HepG2 (cell line): ENCODE data around the gene MYH15. TPM values are rescaled to one million over a fixed set of nuclear protein-coding genes. Genes with fewer than 3 reads are reported as not detected.

Experiments
- ATAC-seq: fragments of 200-7000 bp; cut with Tn5 transposase; 3 replicates; pipeline ENCODE4 v1.9.1; 2020; ENCODE audit warnings: mild to moderate bottlenecking, moderate library complexity
- BruUV-seq: library from RNA; stranded (reverse); fragments of 400-500 nt; replicated peaks from 2 replicates; lab custom pipeline; 2021; lab: Mats Ljungman, UMichigan
- CTCF ChIA-PET: fragments of 300-600 bp; formaldehyde crosslinking; extraction: SDS; loops from one replicate; lab custom pipeline; 2021; ENCODE audit warnings: low total read pairs, inconsistent platforms, low intra/inter-chr PET ratio; lab: Yijun Ruan, JAX
- POLR2A ChIA-PET: fragments of 350-600 bp; sonication (Branson Sonifier 250); formaldehyde crosslinking; loops from one replicate; lab custom pipeline; 2020; ENCODE audit warnings: antibody characterized with exemption, inconsistent platforms; lab: Yijun Ruan, JAX
- DNase-seq: peaks from one replicate; pipeline ENCODE4 v3.0.0-alpha.2; 2015; ENCODE audit warnings: low spot score
- FAIRE-seq: peaks from 3 replicates; lab custom pipeline; 2011; peaks lifted over from hg19 to GRCh38; lab: Jason Lieb, UNC
- H2AFZ ChIP-seq: one replicate; pipeline ENCODE4 v1.6.1; 2011; ENCODE audit warnings: low read length, inconsistent platforms
- H3K27ac ChIP-seq: fragments of 300-600 bp; 3 replicates; pipeline ENCODE4 v1.8.0; 2011; ENCODE audit warnings: mixed run types, mild to moderate bottlenecking, mixed read lengths, low read length, inconsistent platforms; ENCODE audit not compliant: insufficient read depth; ENCODE audit errors: extremely low read length
- H3K27me3 ChIP-seq, 2 experiments: fragments of 200-600 bp in 1 of 2; 2 replicates in 1 of 2; 3 replicates in 1 of 2; pipeline versions ENCODE4 v1.6.0 to v1.8.0; 2011; ENCODE audit warnings: low read length in 2 of 2, mild to moderate bottlenecking in 2 of 2, moderate library complexity in 2 of 2, inconsistent platforms in 1 of 2; ENCODE audit not compliant: insufficient read depth in 2 of 2, control insufficient read depth in 1 of 2
- H3K36me3 ChIP-seq, 2 experiments: fragments of 200-600 bp in 1 of 2; replicated peaks in 1 of 2; 2 replicates in 1 of 2; 3 replicates in 1 of 2; pipeline versions ENCODE4 v1.5.1 to v1.8.0; 2011; ENCODE audit warnings: low read length in 2 of 2, inconsistent platforms in 1 of 2; ENCODE audit not compliant: insufficient read depth in 2 of 2, control insufficient read depth in 1 of 2
- H3K4me1 ChIP-seq: 2 replicates; pipeline ENCODE4 v1.5.1; 2012; ENCODE audit warnings: low read length, inconsistent platforms; ENCODE audit not compliant: insufficient read depth
- H3K4me2 ChIP-seq: 2 replicates; pipeline ENCODE4 v1.6.0; 2011; ENCODE audit warnings: low read depth, low read length, inconsistent platforms
- H3K4me3 ChIP-seq, 3 experiments: fragments of 200-600 bp in 1 of 3; sonication (generic), shearing (Covaris generic) in 1 of 3; replicated peaks in 1 of 3; 2 replicates each; pipeline ENCODE4 v1.5.1; 2011 to 2016; ENCODE audit warnings: low read length in 3 of 3, inconsistent platforms in 2 of 3, low read depth in 2 of 3, mild to moderate bottlenecking in 2 of 3, control low read depth in 1 of 3, mixed read lengths in 1 of 3; ENCODE audit not compliant: insufficient read depth in 1 of 3
- H3K79me2 ChIP-seq: one replicate; pipeline ENCODE4 v1.6.1; 2011; ENCODE audit warnings: low read length, inconsistent platforms; ENCODE audit not compliant: insufficient read depth
- H3K9ac ChIP-seq: 2 replicates; pipeline ENCODE4 v1.6.0; 2011; ENCODE audit warnings: mild to moderate bottlenecking, low read depth, low read length, inconsistent platforms; ENCODE audit not compliant: insufficient read depth
- H3K9me3 ChIP-seq: 2 replicates; pipeline ENCODE4 v1.5.1; 2012; ENCODE audit warnings: mild to moderate bottlenecking, low read length
- H4K20me1 ChIP-seq: 2 replicates; pipeline ENCODE4 v1.6.0; 2011; ENCODE audit warnings: inconsistent platforms, mild to moderate bottlenecking, low read length, moderate library complexity; ENCODE audit not compliant: insufficient read depth
- CENPX ChIP-seq: sonication (generic); formaldehyde crosslinking; IDR thresholded peaks from 2 replicates; pipeline ENCODE4 v1.9.0; 2021; ENCODE audit warnings: mild to moderate bottlenecking, missing genetic modification reagents, moderate library complexity
- ELF3 ChIP-seq: IDR thresholded peaks from 2 replicates; pipeline ENCODE4 v1.6.1; 2016; ENCODE audit warnings: missing genetic modification reagents, missing compliant biosample characterization
- HOXA5 ChIP-seq: sonication (generic); formaldehyde crosslinking; IDR thresholded peaks from 2 replicates; pipeline ENCODE4 v1.4.0; 2020; ENCODE audit warnings: missing genetic modification reagents
- MXD1 ChIP-seq: sonication (generic); formaldehyde crosslinking; IDR thresholded peaks from 2 replicates; pipeline ENCODE4 v1.4.0; 2020; ENCODE audit warnings: mild to moderate bottlenecking, missing genetic modification reagents
- PHB2 ChIP-seq: fragments of 450-650 bp; IDR thresholded peaks from 2 replicates; pipeline ENCODE4 v1.6.1; 2018; ENCODE audit not compliant: partially characterized antibody
- TEAD2 ChIP-seq: sonication (generic); formaldehyde crosslinking; IDR thresholded peaks from 2 replicates; pipeline ENCODE4 v1.9.0; 2021; ENCODE audit warnings: missing genetic modification reagents
- THYN1 ChIP-seq: sonication (generic); formaldehyde crosslinking; IDR thresholded peaks from 2 replicates; pipeline ENCODE4 v1.8.1; 2023; ENCODE audit warnings: low read depth, mild to moderate bottlenecking, moderate library complexity, missing genetic modification reagents, borderline replicate concordance
- ZNF138 ChIP-seq: sonication (generic); formaldehyde crosslinking; IDR thresholded peaks from 2 replicates; pipeline ENCODE4 v1.5.0; 2020; ENCODE audit warnings: mild to moderate bottlenecking, low read depth, missing genetic modification reagents
- ZSCAN29 ChIP-seq: sonication (generic); formaldehyde crosslinking; conservative IDR thresholded peaks from 2 replicates; pipeline ENCODE4 v1.4.0; 2020; ENCODE audit warnings: mild to moderate bottlenecking, missing genetic modification reagents
- WGBS: methylation state at CpG from one replicate; pipeline ENCODE4 v1.1.6; 2017; ENCODE audit warnings: low lambda C conversion rate; 5-methylcytosine and 5-hydroxymethylcytosine counted together
- in situ Hi-C: cut with HindIII; loops from 2 replicates; pipeline ENCODE4 v1.10.0; 2017; ENCODE audit warnings: low pct_unique_long_range_greater_than_20kb; ENCODE audit not compliant: extremely low pct_ligation_motif_present
- intact Hi-C: fragments of 100-400 bp; cut with micrococcal nuclease; formaldehyde crosslinking; loops from one replicate; pipeline ENCODE4 v1.10.0; 2022; ENCODE audit not compliant: unreplicated experiment
- polyA plus RNA-seq, 8 experiments: library from polyadenylated mRNA; depleted of rRNA in 3 of 8; stranded (reverse) in 7 of 8; unstranded in 1 of 8; fragments of >200 nt; fragmentation: Illumina TruSeq in 4 of 8; extraction: Trizol in 4 of 8; gene quantifications; 2 replicates each; pipeline versions ENCODE4 v1.2.1 to v1.2.3, GENCODE V29; 2011 to 2016; ENCODE audit warnings: low read depth in 4 of 8, missing spikeins in 1 of 8, mixed read lengths in 1 of 8; ENCODE audit not compliant: insufficient read depth in 1 of 8
- total RNA-seq, 5 experiments: library from RNA; depleted of rRNA; stranded (reverse); fragments of >200 nt; fragmentation: Illumina TruSeq; extraction: Trizol; gene quantifications; 2 replicates each; pipeline ENCODE4 v1.2.3, GENCODE V29; 2016; ENCODE audit warnings: low read depth in 1 of 5
- TF ChIP-seq, protein P1 (sequence below): sonication (generic); formaldehyde crosslinking; IDR thresholded peaks from 2 replicates; pipeline ENCODE4 v1.8.1; 2023; ENCODE audit warnings: missing genetic modification reagents, inconsistent platforms, borderline replicate concordance
- TF ChIP-seq, protein P2 (sequence below): sonication (generic); formaldehyde crosslinking; IDR thresholded peaks from 2 replicates; pipeline ENCODE4 v1.4.0; 2020; ENCODE audit warnings: missing genetic modification reagents, borderline replicate concordance
- TF ChIP-seq, protein P3 (sequence below): sonication (generic); formaldehyde crosslinking; IDR thresholded peaks from 2 replicates; pipeline ENCODE4 v1.8.1; 2023; ENCODE audit warnings: mild to moderate bottlenecking, missing genetic modification reagents, borderline replicate concordance

MYH15 gene
- total and polyA plus RNA-seq, 2 of the 13 experiments (the other 11 are each of a cell fraction or from before 2014, with no cell fraction given), result 0.03 to 0.09 TPM

DNA sequence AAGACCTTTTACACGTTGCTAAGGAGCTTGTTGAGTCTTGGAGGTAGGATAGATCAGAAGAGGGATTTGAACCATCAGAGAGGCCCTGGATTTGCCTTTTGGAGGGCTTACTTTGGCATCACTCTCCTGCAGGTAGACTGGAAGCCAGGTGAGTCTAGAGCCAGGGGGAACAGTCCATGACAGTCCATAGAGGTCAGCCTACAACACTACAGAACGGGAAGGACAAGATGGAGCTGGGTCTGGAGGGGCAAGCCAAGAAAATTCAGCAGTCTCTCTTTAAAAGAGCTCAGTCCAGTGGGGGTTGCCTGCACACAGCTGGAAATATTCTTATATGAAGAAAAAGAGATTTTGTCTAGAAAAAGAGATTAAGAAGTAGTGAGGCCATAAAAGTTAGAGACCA is 153.4 kb downstream of the MYH15 start:
- in situ Hi-C loops, result no loop called here
- no peaks in the 10 kb centered on the region for H3K4me1 ChIP-seq
- H3K27ac ChIP-seq, result no peak overlapping the region
- no peak overlapping the region for H2AFZ ChIP-seq
- H4K20me1 ChIP-seq, result no peaks in the 10 kb centered on the region
- ChIA-PET POLR2A (no interaction called here), CTCF (no interaction called here)
- H3K4me2 ChIP-seq, result no peak overlapping the region
- FAIRE-seq, result no peak
- WGBS, result 0% methylated on average over 2 of the region's 2 CpGs
- no peaks in the 10 kb centered on the region; a peak in 1 of 5 replicates for H3K27me3 ChIP-seq
- BruUV-seq, result no TSS peak
- TF ChIP-seq THYN1 (no peak), HOXA5 (CRISPR knock-in tag) (no peak), ZNF138 (CRISPR knock-in tag) (no peak), ZSCAN29 (CRISPR knock-in tag) (no peak), ELF3 (CRISPR knock-in tag) (no peak), MXD1 (CRISPR knock-in tag) (no peak), PHB2 (no peak), CENPX (CRISPR knock-in tag) (no peak), TEAD2 (no peak)
- TF ChIP-seq, protein P1, sequence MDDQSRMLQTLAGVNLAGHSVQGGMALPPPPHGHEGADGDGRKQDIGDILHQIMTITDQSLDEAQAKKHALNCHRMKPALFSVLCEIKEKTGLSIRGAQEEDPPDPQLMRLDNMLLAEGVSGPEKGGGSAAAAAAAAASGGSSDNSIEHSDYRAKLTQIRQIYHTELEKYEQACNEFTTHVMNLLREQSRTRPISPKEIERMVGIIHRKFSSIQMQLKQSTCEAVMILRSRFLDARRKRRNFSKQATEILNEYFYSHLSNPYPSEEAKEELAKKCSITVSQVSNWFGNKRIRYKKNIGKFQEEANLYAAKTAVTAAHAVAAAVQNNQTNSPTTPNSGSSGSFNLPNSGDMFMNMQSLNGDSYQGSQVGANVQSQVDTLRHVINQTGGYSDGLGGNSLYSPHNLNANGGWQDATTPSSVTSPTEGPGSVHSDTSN (CRISPR knock-in tag), result no peak
- TF ChIP-seq, protein P2, sequence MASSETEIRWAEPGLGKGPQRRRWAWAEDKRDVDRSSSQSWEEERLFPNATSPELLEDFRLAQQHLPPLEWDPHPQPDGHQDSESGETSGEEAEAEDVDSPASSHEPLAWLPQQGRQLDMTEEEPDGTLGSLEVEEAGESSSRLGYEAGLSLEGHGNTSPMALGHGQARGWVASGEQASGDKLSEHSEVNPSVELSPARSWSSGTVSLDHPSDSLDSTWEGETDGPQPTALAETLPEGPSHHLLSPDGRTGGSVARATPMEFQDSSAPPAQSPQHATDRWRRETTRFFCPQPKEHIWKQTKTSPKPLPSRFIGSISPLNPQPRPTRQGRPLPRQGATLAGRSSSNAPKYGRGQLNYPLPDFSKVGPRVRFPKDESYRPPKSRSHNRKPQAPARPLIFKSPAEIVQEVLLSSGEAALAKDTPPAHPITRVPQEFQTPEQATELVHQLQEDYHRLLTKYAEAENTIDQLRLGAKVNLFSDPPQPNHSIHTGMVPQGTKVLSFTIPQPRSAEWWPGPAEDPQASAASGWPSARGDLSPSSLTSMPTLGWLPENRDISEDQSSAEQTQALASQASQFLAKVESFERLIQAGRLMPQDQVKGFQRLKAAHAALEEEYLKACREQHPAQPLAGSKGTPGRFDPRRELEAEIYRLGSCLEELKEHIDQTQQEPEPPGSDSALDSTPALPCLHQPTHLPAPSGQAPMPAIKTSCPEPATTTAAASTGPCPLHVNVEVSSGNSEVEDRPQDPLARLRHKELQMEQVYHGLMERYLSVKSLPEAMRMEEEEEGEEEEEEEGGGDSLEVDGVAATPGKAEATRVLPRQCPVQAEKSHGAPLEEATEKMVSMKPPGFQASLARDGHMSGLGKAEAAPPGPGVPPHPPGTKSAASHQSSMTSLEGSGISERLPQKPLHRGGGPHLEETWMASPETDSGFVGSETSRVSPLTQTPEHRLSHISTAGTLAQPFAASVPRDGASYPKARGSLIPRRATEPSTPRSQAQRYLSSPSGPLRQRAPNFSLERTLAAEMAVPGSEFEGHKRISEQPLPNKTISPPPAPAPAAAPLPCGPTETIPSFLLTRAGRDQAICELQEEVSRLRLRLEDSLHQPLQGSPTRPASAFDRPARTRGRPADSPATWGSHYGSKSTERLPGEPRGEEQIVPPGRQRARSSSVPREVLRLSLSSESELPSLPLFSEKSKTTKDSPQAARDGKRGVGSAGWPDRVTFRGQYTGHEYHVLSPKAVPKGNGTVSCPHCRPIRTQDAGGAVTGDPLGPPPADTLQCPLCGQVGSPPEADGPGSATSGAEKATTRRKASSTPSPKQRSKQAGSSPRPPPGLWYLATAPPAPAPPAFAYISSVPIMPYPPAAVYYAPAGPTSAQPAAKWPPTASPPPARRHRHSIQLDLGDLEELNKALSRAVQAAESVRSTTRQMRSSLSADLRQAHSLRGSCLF (CRISPR knock-in tag), result no peak
- TF ChIP-seq, protein P3, sequence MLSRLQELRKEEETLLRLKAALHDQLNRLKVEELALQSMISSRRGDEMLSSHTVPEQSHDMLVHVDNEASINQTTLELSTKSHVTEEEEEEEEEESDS (CRISPR knock-in tag), result no peak
- DNase-seq, result no peak
- H3K4me3 ChIP-seq, result no peak overlapping the region
- no peak overlapping the region for H3K9ac ChIP-seq
- no peaks in the 10 kb centered on the region for H3K9me3 ChIP-seq
- ATAC-seq, result no peak
- H3K36me3 ChIP-seq, result no peaks in the 10 kb centered on the region
- intact Hi-C loops, result no loop called here
- no peaks in the 10 kb centered on the region for H3K79me2 ChIP-seq
